ENCODE measurements around the gene PRPF6. TPM values are rescaled to one million over a fixed set of nuclear protein-coding genes. Genes with fewer than 3 reads are reported as not detected.

PRPF6 gene
- total RNA-seq, 1 experiment from 2014 or later, result 24.2 TPM

- no peaks in the 10 kb centered on the region for H3K27me3 ChIP-seq (ENCODE audit: low read length)
- peaks cover 50% of the 10 kb centered on the region for H3K4me1 ChIP-seq (ENCODE audit: low read length)
- no peaks in the 10 kb centered on the region for H3K9me2 ChIP-seq (replicated peaks; ENCODE audit: insufficient read depth, low read length)
- no peaks in the 10 kb centered on the region for H3K9me3 ChIP-seq (ENCODE audit: low read length)
- no peak overlapping the region for H3K4me3 ChIP-seq (ENCODE audit: low read length)
- H3K9ac ChIP-seq (ENCODE audit: low read length), result no peak overlapping the region
- H4K20me1 ChIP-seq (ENCODE audit: insufficient read depth, low read depth, low read length), result 0 out of 2 replicates have a peak, but pooled peaks cover 3% of the 10 kb centered on the region
- H3K27ac ChIP-seq (ENCODE audit: low read length), result no peak overlapping the region
- DNase-seq, result no peak
- no peak overlapping the region for H3K4me2 ChIP-seq (ENCODE audit: low read depth, low read length, poor library complexity, severe bottlenecking)
- H3K79me2 ChIP-seq (ENCODE audit: low read length), result no peaks in the 10 kb centered on the region
- H3K36me3 ChIP-seq (ENCODE audit: insufficient read depth, low read length), result no peaks in the 10 kb centered on the region
- H2AFZ ChIP-seq (ENCODE audit: low read length), result no peak overlapping the region
Observed at GRCh38 chr20:64036346-64037198, 55.6 kb downstream of the PRPF6 start.

GRCh38 chr20:64037199-64037497 is 56.2 kb downstream of the PRPF6 start:
- no peak overlapping the region for H3K4me3 ChIP-seq (ENCODE audit: low read length)
- H3K27ac ChIP-seq (ENCODE audit: low read length), result no peak overlapping the region
- H3K4me1 ChIP-seq (ENCODE audit: low read length), result peaks cover 50% of the 10 kb centered on the region

GRCh38 chr20:64037498-64038213 is 56.7 kb downstream of the PRPF6 start:
- Histone ChIP-seq H3K36me3 (ENCODE audit: insufficient read depth, low read length) (no peaks in the 10 kb centered on the region), H3K27ac (ENCODE audit: low read length) (no peak overlapping the region), H4K20me1 (ENCODE audit: insufficient read depth, low read depth, low read length) (0 out of 2 replicates have a peak, but pooled peaks cover 3% of the 10 kb centered on the region), H3K9ac (ENCODE audit: low read length) (peak overlapping the region; percentile 79; the same call in 1 of the 2 replicates), H3K9me3 (ENCODE audit: low read length) (no peaks in the 10 kb centered on the region), H3K79me2 (ENCODE audit: low read length) (no peaks in the 10 kb centered on the region), H3K4me3 (ENCODE audit: low read length) (peak overlapping the region; percentile 73; the same call in 1 of the 2 replicates), H3K4me2 (ENCODE audit: low read depth, low read length, poor library complexity, severe bottlenecking) (peak overlapping the region; percentile 99), H2AFZ (ENCODE audit: low read length) (no peak overlapping the region), H3K9me2 (replicated peaks; ENCODE audit: insufficient read depth, low read length) (no peaks in the 10 kb centered on the region), H3K4me1 (ENCODE audit: low read length) (peaks cover 50% of the 10 kb centered on the region), H3K27me3 (ENCODE audit: low read length) (no peaks in the 10 kb centered on the region)
- DNase-seq, result peak; percentile 67

More at GRCh38 chr20:64037199-64037497, 56.2 kb downstream of the PRPF6 start:
- Histone ChIP-seq H3K36me3 (ENCODE audit: insufficient read depth, low read length) (no peaks in the 10 kb centered on the region), H3K79me2 (ENCODE audit: low read length) (no peaks in the 10 kb centered on the region), H3K27me3 (ENCODE audit: low read length) (no peaks in the 10 kb centered on the region), H3K9me3 (ENCODE audit: low read length) (no peaks in the 10 kb centered on the region), H3K9ac (ENCODE audit: low read length) (no peak overlapping the region), H3K9me2 (replicated peaks; ENCODE audit: insufficient read depth, low read length) (no peaks in the 10 kb centered on the region), H2AFZ (ENCODE audit: low read length) (no peak overlapping the region), H3K4me2 (ENCODE audit: low read depth, low read length, poor library complexity, severe bottlenecking) (peak overlapping the region; percentile 99), H4K20me1 (ENCODE audit: insufficient read depth, low read depth, low read length) (0 out of 2 replicates have a peak, but pooled peaks cover 3% of the 10 kb centered on the region)
- no peak for DNase-seq

- peak overlapping the region; percentile 98; the same call in 1 of the 2 replicates for H2AFZ ChIP-seq (ENCODE audit: low read length)
Observed at GRCh38 chr20:64038224-64038564, 57.3 kb downstream of the PRPF6 start.

GRCh38 chr20:64038565-64039292 is 57.8 kb downstream of the PRPF6 start:
- DNase-seq, result peak; percentile 92
- peak overlapping the region; percentile 70 for H3K27ac ChIP-seq (ENCODE audit: low read length)
- H3K9me2 ChIP-seq (replicated peaks; ENCODE audit: insufficient read depth, low read length), result no peaks in the 10 kb centered on the region
- 0 out of 2 replicates have a peak, but pooled peaks cover 3% of the 10 kb centered on the region for H4K20me1 ChIP-seq (ENCODE audit: insufficient read depth, low read depth, low read length)
- H3K9me3 ChIP-seq (ENCODE audit: low read length), result no peaks in the 10 kb centered on the region
- peak overlapping the region; percentile 73 for H3K4me3 ChIP-seq (ENCODE audit: low read length)
- H3K4me2 ChIP-seq (ENCODE audit: low read depth, low read length, poor library complexity, severe bottlenecking), result peak overlapping the region; percentile 99
- H2AFZ ChIP-seq (ENCODE audit: low read length), result peak overlapping the region; percentile 98
- H3K9ac ChIP-seq (ENCODE audit: low read length), result peak overlapping the region; percentile 79
- no peaks in the 10 kb centered on the region for H3K36me3 ChIP-seq (ENCODE audit: insufficient read depth, low read length)
- no peaks in the 10 kb centered on the region for H3K79me2 ChIP-seq (ENCODE audit: low read length)
- peaks cover 50% of the 10 kb centered on the region for H3K4me1 ChIP-seq (ENCODE audit: low read length)
- no peaks in the 10 kb centered on the region for H3K27me3 ChIP-seq (ENCODE audit: low read length)

More at GRCh38 chr20:64038224-64038564, 57.3 kb downstream of the PRPF6 start:
- Histone ChIP-seq H3K36me3 (ENCODE audit: insufficient read depth, low read length) (no peaks in the 10 kb centered on the region), H3K4me2 (ENCODE audit: low read depth, low read length, poor library complexity, severe bottlenecking) (peak overlapping the region; percentile 99), H3K79me2 (ENCODE audit: low read length) (no peaks in the 10 kb centered on the region), H3K4me1 (ENCODE audit: low read length) (peaks cover 50% of the 10 kb centered on the region), H3K9ac (ENCODE audit: low read length) (peak overlapping the region; percentile 79), H3K4me3 (ENCODE audit: low read length) (peak overlapping the region; percentile 73), H3K9me3 (ENCODE audit: low read length) (no peaks in the 10 kb centered on the region), H4K20me1 (ENCODE audit: insufficient read depth, low read depth, low read length) (0 out of 2 replicates have a peak, but pooled peaks cover 3% of the 10 kb centered on the region), H3K9me2 (replicated peaks; ENCODE audit: insufficient read depth, low read length) (no peaks in the 10 kb centered on the region), H3K27me3 (ENCODE audit: low read length) (no peaks in the 10 kb centered on the region), H3K27ac (ENCODE audit: low read length) (0 out of 2 replicates have a peak overlapping the region, but pooled peaks have one; percentile 70)
- no peak for DNase-seq

GRCh38 chr20:64039293-64040160 is 58.6 kb downstream of the PRPF6 start:
- 0 out of 2 replicates have a peak, but pooled peaks cover 3% of the 10 kb centered on the region for H4K20me1 ChIP-seq (ENCODE audit: insufficient read depth, low read depth, low read length)
- H2AFZ ChIP-seq (ENCODE audit: low read length), result no peak overlapping the region; the same call in 1 of the 2 replicates
- H3K4me3 ChIP-seq (ENCODE audit: low read length), result peak overlapping the region; percentile 73; the same call in 1 of the 2 replicates
- no peak overlapping the region for H3K27ac ChIP-seq (ENCODE audit: low read length)
- H3K9me2 ChIP-seq (replicated peaks; ENCODE audit: insufficient read depth, low read length), result no peaks in the 10 kb centered on the region
- H3K4me1 ChIP-seq (ENCODE audit: low read length), result peaks cover 50% of the 10 kb centered on the region
- H3K4me2 ChIP-seq (ENCODE audit: low read depth, low read length, poor library complexity, severe bottlenecking), result peak overlapping the region; percentile 99
- no peaks in the 10 kb centered on the region for H3K9me3 ChIP-seq (ENCODE audit: low read length)
- H3K79me2 ChIP-seq (ENCODE audit: low read length), result no peaks in the 10 kb centered on the region
- H3K9ac ChIP-seq (ENCODE audit: low read length), result peak overlapping the region; percentile 79
- DNase-seq, result no peak
- no peaks in the 10 kb centered on the region for H3K36me3 ChIP-seq (ENCODE audit: insufficient read depth, low read length)
- H3K27me3 ChIP-seq (ENCODE audit: low read length), result no peaks in the 10 kb centered on the region

- Histone ChIP-seq H3K9ac (ENCODE audit: low read length) (no peak overlapping the region), H3K27ac (ENCODE audit: low read length) (no peak overlapping the region), H3K36me3 (ENCODE audit: insufficient read depth, low read length) (no peaks in the 10 kb centered on the region), H3K27me3 (ENCODE audit: low read length) (no peaks in the 10 kb centered on the region), H3K4me2 (ENCODE audit: low read depth, low read length, poor library complexity, severe bottlenecking) (no peak overlapping the region), H3K4me1 (ENCODE audit: low read length) (peaks cover 41% of the 10 kb centered on the region), H4K20me1 (ENCODE audit: insufficient read depth, low read depth, low read length) (0 out of 2 replicates have a peak, but pooled peaks cover 3% of the 10 kb centered on the region), H3K79me2 (ENCODE audit: low read length) (no peaks in the 10 kb centered on the region), H2AFZ (ENCODE audit: low read length) (no peak overlapping the region), H3K9me2 (replicated peaks; ENCODE audit: insufficient read depth, low read length) (no peaks in the 10 kb centered on the region), H3K4me3 (ENCODE audit: low read length) (no peak overlapping the region), H3K9me3 (ENCODE audit: low read length) (no peaks in the 10 kb centered on the region)
- DNase-seq, result no peak
Observed at GRCh38 chr20:64040231-64041039, 59.5 kb downstream of the PRPF6 start.
